ENCODE data around the gene MELTF. TPM values are rescaled to one million over a fixed set of nuclear protein-coding genes. Genes with fewer than 3 reads are reported as not detected.

MELTF gene
- total and polyA plus RNA-seq, 2 donors (not counting 1 experiment from before 2014, with no cell fraction given): 0.13 to 2.9 TPM

DNA sequence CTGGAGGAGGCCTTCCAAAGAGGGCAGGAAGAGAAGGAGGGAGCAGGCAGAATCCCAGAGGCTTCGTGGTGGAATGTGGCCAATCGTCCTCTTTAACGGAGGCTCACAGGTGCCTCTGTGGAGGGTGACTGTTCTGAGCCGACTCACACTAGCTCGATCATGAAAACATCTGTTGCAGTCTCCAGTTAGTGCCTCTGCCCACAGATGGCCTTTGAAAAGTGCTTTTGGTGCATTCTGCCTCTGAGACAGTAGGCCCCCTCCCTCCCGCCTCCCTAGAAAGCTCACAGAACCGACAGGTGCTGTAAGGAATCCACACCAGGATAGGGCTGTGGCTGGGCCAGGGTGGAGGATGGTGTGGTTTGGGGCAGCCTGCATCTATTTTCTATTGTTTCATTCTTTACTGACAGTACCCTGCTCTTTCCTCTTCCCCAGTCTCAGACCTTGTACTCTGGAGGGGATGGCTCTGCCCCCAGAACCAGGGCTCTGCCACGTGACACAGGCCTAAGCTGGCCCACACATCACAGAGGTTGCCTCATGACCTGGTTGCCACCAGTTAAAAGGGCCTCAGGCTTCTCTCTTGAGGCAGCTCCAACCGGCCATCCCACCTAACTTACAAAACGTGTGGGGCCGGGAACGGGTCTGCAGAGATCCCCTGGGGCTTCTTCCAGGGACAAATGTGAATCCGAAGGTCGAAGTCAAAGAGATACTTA is 33.8 kb downstream of the MELTF start:
- no peaks in the 10 kb centered on the region for H3K79me2 ChIP-seq (ENCODE audit: control insufficient read depth, insufficient read depth, low read length)
- ChIA-PET POLR2A (no interaction called here), CTCF (interaction anchor here (0.7 kb wide), 1 partner anchor 34 kb away, joined by 3 read pairs; the partner anchor contains the start of gene MELTF)
- no peaks in the 10 kb centered on the region for H3K27me3 Mint-ChIP-seq
- no peaks in the 10 kb centered on the region for H3K4me1 Mint-ChIP-seq
- H3K9ac ChIP-seq (ENCODE audit: low read length): no peak overlapping the region
- no peaks in the 10 kb centered on the region for H3K36me3 ChIP-seq (replicated peaks in 1 of 2; ENCODE audit: control extremely low read depth in 1 of 2, control insufficient read depth in 1 of 2, extremely low read depth in 1 of 2, insufficient read depth in 2 of 2, low read length in 1 of 2)
- H3K9me3 ChIP-seq (ENCODE audit: control extremely low read depth in 1 of 3, control insufficient read depth in 2 of 3, insufficient read depth in 1 of 3, low read length in 2 of 3): peaks cover 0 to 10% (median 0%) of the 10 kb centered on the region in 3 donors
- H4K20me1 ChIP-seq (ENCODE audit: control insufficient read depth, insufficient read depth, low read length, poor library complexity, severe bottlenecking): no peaks in the 10 kb centered on the region
- TF ChIP-seq EZH2 (IDR thresholded peaks at IDR 0.05; ENCODE audit: borderline replicate concordance, insufficient read depth, low read depth, low read length, poor library complexity, severe bottlenecking): no peak
- TF ChIP-seq, protein P1, sequence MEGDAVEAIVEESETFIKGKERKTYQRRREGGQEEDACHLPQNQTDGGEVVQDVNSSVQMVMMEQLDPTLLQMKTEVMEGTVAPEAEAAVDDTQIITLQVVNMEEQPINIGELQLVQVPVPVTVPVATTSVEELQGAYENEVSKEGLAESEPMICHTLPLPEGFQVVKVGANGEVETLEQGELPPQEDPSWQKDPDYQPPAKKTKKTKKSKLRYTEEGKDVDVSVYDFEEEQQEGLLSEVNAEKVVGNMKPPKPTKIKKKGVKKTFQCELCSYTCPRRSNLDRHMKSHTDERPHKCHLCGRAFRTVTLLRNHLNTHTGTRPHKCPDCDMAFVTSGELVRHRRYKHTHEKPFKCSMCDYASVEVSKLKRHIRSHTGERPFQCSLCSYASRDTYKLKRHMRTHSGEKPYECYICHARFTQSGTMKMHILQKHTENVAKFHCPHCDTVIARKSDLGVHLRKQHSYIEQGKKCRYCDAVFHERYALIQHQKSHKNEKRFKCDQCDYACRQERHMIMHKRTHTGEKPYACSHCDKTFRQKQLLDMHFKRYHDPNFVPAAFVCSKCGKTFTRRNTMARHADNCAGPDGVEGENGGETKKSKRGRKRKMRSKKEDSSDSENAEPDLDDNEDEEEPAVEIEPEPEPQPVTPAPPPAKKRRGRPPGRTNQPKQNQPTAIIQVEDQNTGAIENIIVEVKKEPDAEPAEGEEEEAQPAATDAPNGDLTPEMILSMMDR (IDR thresholded peaks at IDR 0.05): no peak
- no peak for ATAC-seq (ENCODE audit: low read depth)
- no peaks in the 10 kb centered on the region for H3K9me3 Mint-ChIP-seq (ENCODE audit: insufficient read depth)
- no peak for DNase-seq
- intact Hi-C loops (cut with micrococcal nuclease): no loop called here
- H2AFZ ChIP-seq (ENCODE audit: insufficient read depth, low read depth, low read length, poor library complexity, severe bottlenecking): no peak overlapping the region
- H3K4me2 ChIP-seq (replicated peaks; ENCODE audit: low read depth, low read length, poor library complexity, severe bottlenecking): no peak overlapping the region
- no peak overlapping the region for H3K4me3 ChIP-seq (ENCODE audit: control extremely low read depth in 1 of 5, extremely low read depth in 1 of 5, insufficient read depth in 1 of 5, low read depth in 2 of 5, low read length in 4 of 5)
- H3K27me3 ChIP-seq (replicated peaks in 1 of 4; ENCODE audit: control extremely low read depth in 1 of 4, control insufficient read depth in 3 of 4, insufficient read depth in 4 of 4, low read length in 3 of 4): no peaks in the 10 kb centered on the region
- WGBS (ENCODE audit: insufficient coverage): 88% methylated on average over 12 of the region's 14 CpGs
- no peaks in the 10 kb centered on the region for H3K4me1 ChIP-seq (ENCODE audit: control insufficient read depth in 2 of 2, insufficient read depth in 2 of 2, low read length in 2 of 2)
- no peak overlapping the region for H3K27ac Mint-ChIP-seq
- no peak overlapping the region for H3K27ac ChIP-seq (ENCODE audit: low read length in 2 of 2)
- no peak overlapping the region for H3K4me3 Mint-ChIP-seq

DNA sequence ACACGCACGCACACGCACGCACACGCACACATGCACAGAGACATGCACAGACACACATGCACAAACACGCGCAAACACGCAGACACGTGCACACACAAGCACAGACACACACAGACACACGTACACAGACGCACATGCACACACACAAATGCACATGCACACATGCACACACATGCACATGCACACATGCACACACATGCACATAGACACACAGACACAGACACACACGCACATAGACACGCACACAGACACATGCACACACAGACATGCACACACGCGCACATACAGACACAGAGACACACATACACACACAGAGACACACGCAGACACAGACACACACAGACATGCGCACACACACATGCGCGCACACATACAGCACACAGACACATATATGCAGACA is 34.6 kb downstream of the MELTF start:
- H3K4me3 Mint-ChIP-seq: no peak overlapping the region
- ATAC-seq (ENCODE audit: low read depth) (no peak), DNase-seq (no peak)
- H2AFZ ChIP-seq (ENCODE audit: insufficient read depth, low read depth, low read length, poor library complexity, severe bottlenecking): no peak overlapping the region
- no peaks in the 10 kb centered on the region for H3K27me3 Mint-ChIP-seq
- no peak overlapping the region for H3K4me3 ChIP-seq (ENCODE audit: control extremely low read depth in 1 of 5, extremely low read depth in 1 of 5, insufficient read depth in 1 of 5, low read depth in 2 of 5, low read length in 4 of 5)
- H3K9me3 ChIP-seq (ENCODE audit: control extremely low read depth in 1 of 3, control insufficient read depth in 2 of 3, insufficient read depth in 1 of 3, low read length in 2 of 3): peaks cover 0 to 10% (median 0%) of the 10 kb centered on the region in 3 donors
- H3K4me1 ChIP-seq (ENCODE audit: control insufficient read depth in 2 of 2, insufficient read depth in 2 of 2, low read length in 2 of 2): no peaks in the 10 kb centered on the region
- no peaks in the 10 kb centered on the region for H3K27me3 ChIP-seq (replicated peaks in 1 of 4; ENCODE audit: control extremely low read depth in 1 of 4, control insufficient read depth in 3 of 4, insufficient read depth in 4 of 4, low read length in 3 of 4)
- H3K36me3 ChIP-seq (replicated peaks in 1 of 2; ENCODE audit: control extremely low read depth in 1 of 2, control insufficient read depth in 1 of 2, extremely low read depth in 1 of 2, insufficient read depth in 2 of 2, low read length in 1 of 2): no peaks in the 10 kb centered on the region
- no peaks in the 10 kb centered on the region for H4K20me1 ChIP-seq (ENCODE audit: control insufficient read depth, insufficient read depth, low read length, poor library complexity, severe bottlenecking)
- WGBS (ENCODE audit: insufficient coverage): 96% methylated on average over 19 of the region's 19 CpGs
- H3K27ac Mint-ChIP-seq: no peak overlapping the region
- no peak overlapping the region for H3K4me2 ChIP-seq (replicated peaks; ENCODE audit: low read depth, low read length, poor library complexity, severe bottlenecking)
- H3K4me1 Mint-ChIP-seq: no peaks in the 10 kb centered on the region
- CTCF ChIA-PET: interaction anchor here (0.7 kb wide), 1 partner anchor 35 kb away, joined by 3 read pairs; the partner anchor contains the start of gene MELTF
- intact Hi-C loops (cut with micrococcal nuclease): no loop called here
- POLR2A ChIA-PET: no interaction called here
- no peaks in the 10 kb centered on the region for H3K79me2 ChIP-seq (ENCODE audit: control insufficient read depth, insufficient read depth, low read length)
- TF ChIP-seq EZH2 (IDR thresholded peaks at IDR 0.05; ENCODE audit: borderline replicate concordance, insufficient read depth, low read depth, low read length, poor library complexity, severe bottlenecking): no peak
- TF ChIP-seq, protein P1 (IDR thresholded peaks at IDR 0.05): no peak
- H3K9ac ChIP-seq (ENCODE audit: low read length): no peak overlapping the region
- H3K9me3 Mint-ChIP-seq (ENCODE audit: insufficient read depth): no peaks in the 10 kb centered on the region
- H3K27ac ChIP-seq (ENCODE audit: low read length in 2 of 2): no peak overlapping the region
